DMS 273 (cell line): Measurements from ENCODE around the gene PCDHGB2.
A peak's percentile ranks its signal among the peaks of the same experiment; 100 is the strongest.
"Not testable (repeated sequence)": the region's sequence is repeated elsewhere in the genome, so short reads cannot be mapped to it uniquely, and the experiment has no call there.

Experiments
- DNase-seq: peaks from one replicate; lab custom pipeline; 2025; ENCODE audit not compliant: unreplicated experiment; lab: John Stamatoyannopoulos, UW

PCDHGB2 gene

GRCh38 chr5:141359790-141360426 is at the start of gene PCDHGB2:
TSS of gene PCDHGB2 (plus strand) at chr5:141359994. CDS start at chr5:141360136, 142 bp downstream.
- peak; percentile 11 for DNase-seq

GRCh38 chr5:141313711-141314110 is 46.1 kb upstream of the PCDHGB2 start:
- no peak for DNase-seq

GRCh38 chr5:141316963-141317362 is 42.8 kb upstream of the PCDHGB2 start:
- not testable (repeated sequence) for DNase-seq

GRCh38 chr5:141319202-141319601 is 40.6 kb upstream of the PCDHGB2 start:
- no peak for DNase-seq

GRCh38 chr5:141319699-141320098 is 40.1 kb upstream of the PCDHGB2 start:
- no peak for DNase-seq

- DNase-seq, result peak; percentile 97
Measured at GRCh38 chr5:141320225-141321169, 39.3 kb upstream of the PCDHGB2 start, which contains the start of gene TAF7. TSS of gene TAF7 (minus strand) at chr5:141320784. CDS start at chr5:141320044, 740 bp downstream.

- DNase-seq, result no peak
Measured at GRCh38 chr5:141322261-141322660, 37.5 kb upstream of the PCDHGB2 start.

GRCh38 chr5:141326088-141326854 is 33.5 kb upstream of the PCDHGB2 start:
- no peak for DNase-seq

GRCh38 chr5:141328231-141328630 is 31.6 kb upstream of the PCDHGB2 start:
- no peak for DNase-seq

GRCh38 chr5:141330299-141331080 is 29.3 kb upstream of the PCDHGB2 start, which contains the start of gene PCDHGA1:
TSS of gene PCDHGA1 (plus strand) at chr5:141330514.
- peak; percentile 51 for DNase-seq

- DNase-seq, result not testable (repeated sequence)
Measured at GRCh38 chr5:141332571-141332970, 27.2 kb upstream of the PCDHGB2 start.

- peak; percentile 38 for DNase-seq
Measured at GRCh38 chr5:141338538-141339306, 21.1 kb upstream of the PCDHGB2 start, which contains the start of gene PCDHGA2. TSS of gene PCDHGA2 (plus strand) at chr5:141338760.

GRCh38 chr5:141340781-141341354 is 18.9 kb upstream of the PCDHGB2 start:
- DNase-seq, result not testable (repeated sequence)

- no peak for DNase-seq
Measured at GRCh38 chr5:141342773-141343172, 17.0 kb upstream of the PCDHGB2 start.

GRCh38 chr5:141343242-141343952 is 16.4 kb upstream of the PCDHGB2 start, which contains the start of gene PCDHGA3:
TSS of gene PCDHGA3 (plus strand) at chr5:141343829. CDS start at chr5:141344034, 205 bp downstream.
- peak; percentile 9 for DNase-seq

GRCh38 chr5:141343953-141344463 is 15.8 kb upstream of the PCDHGB2 start:
- DNase-seq, result no peak

- DNase-seq, result no peak
Measured at GRCh38 chr5:141345327-141345726, 14.5 kb upstream of the PCDHGB2 start.

- DNase-seq, result not testable (repeated sequence)
Measured at GRCh38 chr5:141346017-141346416, 13.8 kb upstream of the PCDHGB2 start.
